HG02610 (cell line): ENCODE results near the gene XAB2.

Experiments used
- ATAC-seq: cut with Tn5 transposase; IDR thresholded peaks from one replicate; pipeline ENCODE4 v1.9.1; 2021; ENCODE audit warnings: mild to moderate bottlenecking, moderate library complexity; ENCODE audit not compliant: unreplicated experiment

XAB2 gene

GRCh38 chr19:7612282-7613274, 16.8 kb downstream of the XAB2 start:
- no peak for ATAC-seq

DNA sequence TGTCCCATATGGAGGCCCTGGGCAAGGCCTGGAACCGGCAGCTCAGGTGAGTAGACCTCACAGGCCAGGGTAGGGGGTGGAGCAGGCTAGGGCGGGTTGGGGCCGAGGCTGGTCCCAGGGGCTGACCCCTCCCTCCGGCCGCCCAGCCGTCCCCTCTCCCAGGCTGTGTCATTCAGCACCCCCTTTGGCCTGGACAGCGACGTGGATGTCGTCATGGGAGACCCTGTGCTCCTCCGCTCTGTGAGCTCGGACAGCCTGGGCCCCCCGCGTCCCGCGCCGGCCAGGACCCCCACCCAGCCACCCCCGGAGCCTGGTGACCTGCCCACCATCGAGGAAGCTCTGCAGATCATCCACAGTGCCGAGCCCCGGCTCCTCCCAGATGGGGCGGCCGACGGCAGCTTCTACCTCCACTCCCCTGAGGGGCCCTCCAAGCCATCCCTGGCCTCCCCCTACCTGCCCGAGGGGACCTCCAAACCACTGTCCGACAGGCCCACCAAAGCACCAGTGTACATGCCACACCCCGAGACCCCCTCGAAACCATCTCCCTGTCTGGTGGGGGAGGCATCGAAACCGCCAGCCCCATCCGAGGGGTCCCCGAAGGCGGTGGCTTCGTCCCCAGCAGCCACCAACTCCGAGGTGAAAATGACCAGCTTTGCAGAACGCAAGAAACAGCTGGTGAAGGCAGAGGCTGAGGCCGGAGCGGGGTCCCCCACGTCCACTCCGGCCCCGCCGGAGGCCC, 17.6 kb downstream of the XAB2 start:
- no peak for ATAC-seq

GRCh38 chr19:7610491-7611240, 18.7 kb downstream of the XAB2 start:
- no peak for ATAC-seq

GRCh38 chr19:7607874-7608560, 21.3 kb downstream of the XAB2 start:
- ATAC-seq, result no peak

DNA sequence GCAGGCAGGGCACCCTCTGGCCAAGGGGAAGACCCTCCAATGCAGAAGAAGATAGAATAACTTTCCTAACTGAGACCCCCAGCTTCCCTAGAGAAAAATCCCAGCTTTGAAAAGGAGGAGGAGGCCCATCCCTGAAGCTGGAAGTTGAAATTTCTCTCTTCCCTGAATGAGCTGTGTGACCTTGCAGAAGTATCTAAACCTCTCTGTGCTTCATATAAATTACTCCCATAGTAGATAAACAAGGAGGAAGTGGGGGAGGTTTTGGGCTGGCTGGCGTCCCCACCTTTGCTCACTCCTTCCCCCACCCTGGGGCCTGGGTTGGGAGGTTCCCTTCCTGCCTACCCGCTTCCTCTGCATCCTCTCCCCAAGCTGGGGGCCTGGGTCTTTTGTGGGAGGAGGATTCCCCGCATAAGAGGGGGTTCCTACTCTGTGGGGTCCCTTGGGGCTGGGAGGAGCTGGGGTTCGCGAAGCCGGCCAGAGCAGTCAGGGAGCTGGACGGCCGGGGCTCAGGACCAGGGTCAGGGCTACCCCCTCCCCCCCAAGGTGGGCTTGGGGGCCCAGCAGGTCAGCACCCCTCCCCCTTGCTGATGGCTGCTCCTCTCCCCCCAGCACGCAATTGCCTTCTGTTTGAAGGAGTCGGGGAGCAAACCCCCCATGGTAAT, 22.0 kb downstream of the XAB2 start:
- ATAC-seq, result no peak

- ATAC-seq, result no peak
Observed at GRCh38 chr19:7606289-7606688, 23.1 kb downstream of the XAB2 start.

DNA sequence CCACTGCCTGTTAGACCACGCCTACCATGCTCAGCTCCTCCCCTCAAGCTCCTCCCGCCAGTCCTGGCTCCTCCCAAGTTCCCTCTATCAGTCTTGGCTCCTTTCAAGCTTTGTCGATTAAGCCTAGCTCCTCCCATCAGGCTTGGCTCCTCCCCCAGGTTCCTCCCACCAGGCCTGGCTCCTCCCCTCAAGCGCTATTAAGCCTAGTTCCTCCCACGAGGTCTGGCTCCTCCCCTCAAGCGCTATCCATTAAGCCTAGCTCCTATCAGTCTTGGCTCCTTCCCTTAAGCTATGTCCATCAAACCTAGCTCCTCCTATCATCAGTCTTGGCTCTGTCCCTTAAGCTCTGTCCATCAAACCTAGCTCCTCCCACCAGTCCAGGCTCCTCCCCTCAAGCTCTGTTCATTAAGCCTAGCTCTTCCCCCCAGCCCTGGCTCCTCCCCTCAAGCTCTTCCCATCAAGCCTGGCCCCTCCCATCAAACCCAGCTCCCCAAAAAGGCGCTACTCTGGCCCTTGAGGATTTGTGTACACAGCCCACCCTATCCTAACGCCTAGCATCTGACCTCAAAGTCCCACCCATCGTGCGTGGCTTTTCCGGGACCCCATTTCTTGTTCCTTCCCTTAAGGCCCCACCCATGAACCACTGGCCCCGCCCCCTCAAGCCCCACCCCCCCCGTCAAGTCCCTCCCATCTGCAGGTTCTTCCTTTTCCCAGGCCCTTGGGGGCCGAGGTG, 23.7 kb downstream of the XAB2 start:
- no peak for ATAC-seq

GRCh38 chr19:7603919-7604318, 25.4 kb downstream of the XAB2 start:
- no peak for ATAC-seq

- no peak for ATAC-seq
Observed at GRCh38 chr19:7602935-7603497, 26.3 kb downstream of the XAB2 start.

- no peak for ATAC-seq
Observed at GRCh38 chr19:7602240-7602934, 27.0 kb downstream of the XAB2 start.

DNA sequence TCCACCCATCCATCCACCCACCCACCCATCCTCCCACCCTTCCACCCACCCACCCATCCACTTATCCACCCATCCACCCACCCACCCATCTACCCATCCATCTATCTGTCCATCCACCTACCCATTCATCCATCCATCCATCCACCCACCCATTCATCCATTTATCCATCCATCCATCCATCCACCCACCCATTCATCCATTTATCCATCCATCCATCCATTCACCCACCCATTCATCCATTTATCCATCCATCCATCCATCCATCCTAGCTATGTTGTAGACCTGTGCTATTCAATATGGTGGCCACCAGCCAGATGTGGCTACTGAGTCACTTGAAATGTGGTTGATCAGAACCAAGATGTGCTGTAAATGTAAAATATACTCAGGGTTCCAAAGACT, 28.6 kb downstream of the XAB2 start:
- no peak for ATAC-seq

- no peak for ATAC-seq
Observed at GRCh38 chr19:7598180-7598579, 31.2 kb downstream of the XAB2 start.

DNA sequence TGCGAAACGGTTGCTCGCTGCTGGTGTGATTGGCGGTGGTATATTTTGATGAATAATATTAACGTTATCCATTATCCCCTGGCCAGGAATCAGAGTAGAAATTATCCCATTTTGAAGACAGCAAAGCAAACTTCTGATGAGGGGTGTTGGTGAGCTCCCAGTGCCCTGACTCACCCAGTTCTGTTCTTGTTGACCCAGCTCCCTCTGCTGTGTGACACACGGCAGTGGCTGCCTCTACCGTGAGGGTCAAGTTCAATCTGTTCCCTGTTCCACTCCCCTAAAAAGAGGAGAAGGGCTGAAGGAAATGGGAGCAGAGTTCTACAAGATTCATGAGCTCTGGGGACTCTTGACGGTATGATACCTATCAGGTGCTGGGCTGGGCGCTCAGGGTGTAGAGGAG, 31.7 kb downstream of the XAB2 start:
- ATAC-seq, result no peak

GRCh38 chr19:7596211-7596937, 33.0 kb downstream of the XAB2 start:
- no peak for ATAC-seq

DNA sequence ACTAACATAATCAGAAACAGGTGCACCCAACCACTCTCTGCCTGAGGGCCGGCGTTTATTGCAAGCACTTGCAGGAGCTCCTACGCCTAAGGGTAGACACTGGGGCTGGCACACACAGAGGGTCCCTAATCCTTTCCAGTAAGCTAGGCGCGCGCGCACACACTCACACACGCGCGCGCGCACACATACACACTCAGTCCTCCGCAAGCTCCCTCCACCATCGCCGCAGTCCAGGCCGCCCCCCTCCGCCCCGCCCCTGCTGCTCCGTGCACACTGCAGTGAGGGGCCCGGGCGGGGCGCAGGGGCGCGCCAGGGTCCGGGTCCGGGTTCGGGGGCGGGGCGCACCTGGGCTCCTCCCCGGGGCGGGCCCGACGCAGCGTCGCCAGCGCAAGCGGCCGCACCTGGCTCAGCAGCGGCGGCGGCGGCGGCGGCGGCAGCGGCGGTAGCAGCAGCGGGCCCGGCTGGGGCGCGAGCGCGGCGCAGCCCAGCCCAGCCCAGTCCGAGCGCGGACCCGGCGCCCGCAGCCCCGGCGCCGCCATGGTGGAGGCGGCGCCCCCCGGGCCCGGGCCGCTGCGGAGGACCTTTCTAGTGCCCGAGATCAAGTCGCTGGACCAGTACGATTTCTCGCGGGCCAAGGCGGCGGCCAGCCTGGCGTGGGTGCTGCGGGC, 33.7 kb downstream of the XAB2 start, which contains the start of gene CAMSAP3:
TSS of gene CAMSAP3 (plus strand) at position 398 of the 668 bp plus-strand sequence. CDS start at position 538, 140 bp downstream.
- ATAC-seq, result no peak

- no peak for ATAC-seq
Observed at GRCh38 chr19:7590256-7590655, 39.1 kb downstream of the XAB2 start.

DNA sequence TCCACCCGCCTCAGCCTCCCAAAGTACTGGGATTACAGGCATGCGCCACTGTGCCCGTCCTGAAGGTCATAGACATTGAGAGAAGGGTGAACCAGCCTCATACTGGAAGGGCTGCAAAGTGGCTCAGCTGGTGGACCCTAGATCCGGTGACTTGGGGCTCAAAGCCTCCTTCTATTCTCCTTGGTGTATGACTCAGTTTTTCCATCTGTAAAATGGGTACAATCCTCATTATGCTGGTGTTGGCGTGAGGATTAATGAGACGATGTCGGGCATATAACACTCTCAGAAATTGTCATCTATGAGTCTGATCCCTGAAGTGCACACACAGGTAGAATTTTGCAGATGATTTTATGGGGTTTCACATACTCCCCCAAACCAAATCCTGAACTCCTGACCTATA, 39.5 kb downstream of the XAB2 start:
- ATAC-seq, result no peak
